DOHH2 (cell line): Measurements from ENCODE around the gene ACTL6B.

Experiments used
- H3F3A ChIP-seq: fragments of 200-600 bp; sonication (generic), shearing (Covaris generic); 2 replicates; pipeline ENCODE4 v1.6.0; 2016; ENCODE audit warnings: antibody characterized with exemption, mild to moderate bottlenecking; ENCODE audit not compliant: control insufficient read depth, insufficient read depth
- H3K27ac ChIP-seq: fragments of 200-600 bp; sonication (generic); 2 replicates; pipeline ENCODE4 v1.5.1; 2014; ENCODE audit warnings: low read depth, mild to moderate bottlenecking, low read length, moderate library complexity
- H3K27me3 ChIP-seq: fragments of 200-600 bp; sonication (generic); 2 replicates; pipeline ENCODE4 v1.6.1; 2014; ENCODE audit warnings: mild to moderate bottlenecking, low read length, mixed read lengths; ENCODE audit not compliant: control insufficient read depth
- H3K36me3 ChIP-seq: fragments of 200-600 bp; sonication (generic); 2 replicates; pipeline ENCODE4 v1.6.1; 2014; ENCODE audit warnings: mild to moderate bottlenecking, low read length, moderate library complexity, mixed read lengths; ENCODE audit not compliant: control insufficient read depth
- H3K4me1 ChIP-seq: fragments of 200-600 bp; sonication (generic); 2 replicates; pipeline ENCODE4 v1.6.1; 2014; ENCODE audit warnings: mild to moderate bottlenecking, low read length, mixed read lengths; ENCODE audit not compliant: control insufficient read depth
- H3K4me2 ChIP-seq: fragments of 200-600 bp; sonication (generic); 2 replicates; pipeline ENCODE4 v1.6.0; 2014; ENCODE audit warnings: mild to moderate bottlenecking, low read length, moderate library complexity
- H3K4me3 ChIP-seq: fragments of 200-600 bp; sonication (generic); 2 replicates; pipeline ENCODE4 v1.5.1; 2014; ENCODE audit warnings: mild to moderate bottlenecking, low read length, mixed read lengths
- H3K79me2 ChIP-seq: fragments of 200-600 bp; sonication (generic); 2 replicates; pipeline ENCODE4 v1.6.1; 2014; ENCODE audit warnings: mild to moderate bottlenecking, low read length, mixed read lengths; ENCODE audit not compliant: control insufficient read depth
- H3K9me2 ChIP-seq: fragments of 200-600 bp; sonication (generic); replicated peaks from 2 replicates; pipeline ENCODE4 v1.6.1; 2014; ENCODE audit warnings: mild to moderate bottlenecking, low read length, mixed read lengths; ENCODE audit not compliant: control insufficient read depth
- H3K9me3 ChIP-seq: fragments of 200-600 bp; sonication (generic); 2 replicates; pipeline ENCODE4 v1.6.1; 2014; ENCODE audit warnings: antibody characterized with exemption, low read length, mixed read lengths; ENCODE audit not compliant: control insufficient read depth, insufficient read depth
- H4K20me1 ChIP-seq: fragments of 200-600 bp; sonication (generic); 2 replicates; pipeline ENCODE4 v1.6.0; 2014; ENCODE audit warnings: low read depth, mild to moderate bottlenecking, antibody characterized with exemption, low read length, moderate library complexity; ENCODE audit not compliant: control insufficient read depth, insufficient read depth
- EZH2phosphoT487 ChIP-seq: fragments of 200-600 bp; sonication (generic); IDR thresholded peaks from 2 replicates; pipeline ENCODE4 v1.6.1; 2017; ENCODE audit warnings: borderline replicate concordance, mild to moderate bottlenecking, antibody characterized with exemption, low read length, moderate library complexity, mixed read lengths
- TF ChIP-seq, protein P1 (sequence below): fragments of 200-600 bp; sonication (generic); IDR thresholded peaks from one replicate; pipeline ENCODE4 v1.5.1; 2014; ENCODE audit warnings: antibody characterized with exemption, mild to moderate bottlenecking, low read depth, low read length; ENCODE audit not compliant: poor library complexity, severe bottlenecking

ACTL6B gene

DNA sequence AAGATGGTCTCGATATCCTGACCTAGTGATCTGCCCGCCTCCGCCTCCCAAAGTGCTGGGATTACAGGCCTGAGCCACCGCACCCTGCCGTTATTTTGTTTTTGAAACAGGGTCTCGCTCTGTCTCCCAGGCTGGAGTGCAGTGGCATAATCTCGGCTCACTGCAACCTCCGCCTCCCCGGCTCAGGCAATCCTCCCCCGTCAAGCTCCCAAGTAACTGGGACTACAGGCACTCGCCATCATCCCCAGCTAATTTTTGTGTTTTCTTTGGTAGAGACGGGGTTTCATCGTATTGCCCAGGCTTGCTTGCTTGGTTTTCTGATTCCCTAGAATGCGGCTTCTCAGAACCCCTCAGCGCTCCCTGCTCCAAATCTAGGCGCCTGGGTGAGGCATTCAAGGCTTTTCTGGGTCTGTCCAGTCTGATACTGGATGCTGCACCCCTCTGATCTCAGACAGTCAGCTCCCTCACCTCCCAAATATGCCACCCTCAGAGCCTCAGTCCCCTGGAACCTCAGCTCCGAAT is 16.2 kb downstream of the ACTL6B start:
- Histone ChIP-seq H3K27me3 (peaks cover 4% of the 10 kb centered on the region; the same call in 1 of the 2 replicates), H3K4me1 (peaks cover 18% of the 10 kb centered on the region), H3K27ac (no peak overlapping the region), H3K9me2 (no peaks in the 10 kb centered on the region), H3K4me2 (no peak overlapping the region), H3K79me2 (no peaks in the 10 kb centered on the region), H3F3A (0 out of 2 replicates have a peak, but pooled peaks cover 3% of the 10 kb centered on the region), H4K20me1 (no peaks in the 10 kb centered on the region), H3K36me3 (no peaks in the 10 kb centered on the region), H3K4me3 (no peak overlapping the region), H3K9me3 (no peaks in the 10 kb centered on the region)
- TF ChIP-seq, protein P1, sequence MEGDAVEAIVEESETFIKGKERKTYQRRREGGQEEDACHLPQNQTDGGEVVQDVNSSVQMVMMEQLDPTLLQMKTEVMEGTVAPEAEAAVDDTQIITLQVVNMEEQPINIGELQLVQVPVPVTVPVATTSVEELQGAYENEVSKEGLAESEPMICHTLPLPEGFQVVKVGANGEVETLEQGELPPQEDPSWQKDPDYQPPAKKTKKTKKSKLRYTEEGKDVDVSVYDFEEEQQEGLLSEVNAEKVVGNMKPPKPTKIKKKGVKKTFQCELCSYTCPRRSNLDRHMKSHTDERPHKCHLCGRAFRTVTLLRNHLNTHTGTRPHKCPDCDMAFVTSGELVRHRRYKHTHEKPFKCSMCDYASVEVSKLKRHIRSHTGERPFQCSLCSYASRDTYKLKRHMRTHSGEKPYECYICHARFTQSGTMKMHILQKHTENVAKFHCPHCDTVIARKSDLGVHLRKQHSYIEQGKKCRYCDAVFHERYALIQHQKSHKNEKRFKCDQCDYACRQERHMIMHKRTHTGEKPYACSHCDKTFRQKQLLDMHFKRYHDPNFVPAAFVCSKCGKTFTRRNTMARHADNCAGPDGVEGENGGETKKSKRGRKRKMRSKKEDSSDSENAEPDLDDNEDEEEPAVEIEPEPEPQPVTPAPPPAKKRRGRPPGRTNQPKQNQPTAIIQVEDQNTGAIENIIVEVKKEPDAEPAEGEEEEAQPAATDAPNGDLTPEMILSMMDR, result no peak
- no peak for TF ChIP-seq EZH2phosphoT487

DNA sequence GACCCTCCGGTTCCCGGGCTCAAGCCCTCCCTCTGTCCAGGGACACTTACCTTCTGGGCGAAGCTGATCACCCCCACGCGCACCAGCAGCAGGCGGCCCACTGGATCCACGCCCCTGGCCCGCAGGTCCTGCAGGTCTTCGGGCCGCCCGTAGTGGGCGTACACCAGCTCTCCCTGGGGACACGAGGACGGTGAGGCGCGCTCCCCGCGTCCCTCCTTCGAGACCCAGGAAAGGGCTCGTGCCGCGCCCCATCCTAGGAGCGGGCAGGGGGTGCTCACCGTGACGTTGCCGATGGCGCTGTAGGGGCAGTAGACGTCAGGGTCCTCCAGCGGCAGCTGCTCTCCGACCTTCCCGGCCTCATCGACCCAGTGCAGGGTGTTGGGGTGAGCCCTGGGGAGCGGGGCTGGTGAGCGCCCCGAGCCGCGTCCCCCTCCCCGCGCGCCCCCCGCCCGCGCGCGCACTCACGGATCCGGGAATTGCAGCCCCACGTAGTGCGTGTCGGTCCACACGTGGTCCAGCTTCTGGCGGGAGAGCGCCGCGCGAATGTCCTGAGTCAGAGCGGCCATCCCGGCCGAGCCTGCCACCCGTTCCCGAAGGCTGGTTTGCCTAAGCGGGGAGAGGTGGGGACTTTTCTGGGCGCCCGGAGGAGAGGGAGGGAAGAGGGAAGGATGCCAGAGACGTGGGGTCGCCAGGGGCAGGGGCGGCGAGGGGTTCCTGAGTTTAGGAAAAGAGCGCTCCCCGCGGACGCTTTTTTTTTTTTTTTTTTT is 23.1 kb downstream of the ACTL6B start:
- Histone ChIP-seq H3K9me3 (no peaks in the 10 kb centered on the region), H3F3A (peaks cover 4% of the 10 kb centered on the region; the same call in 1 of the 2 replicates), H3K27ac (no peak overlapping the region), H3K4me2 (peak overlapping the region; percentile 68), H3K4me3 (peak overlapping the region; percentile 69), H3K4me1 (peaks cover 12% of the 10 kb centered on the region), H3K36me3 (no peaks in the 10 kb centered on the region), H3K27me3 (peaks cover 9% of the 10 kb centered on the region), H3K79me2 (no peaks in the 10 kb centered on the region), H3K9me2 (no peaks in the 10 kb centered on the region), H4K20me1 (no peaks in the 10 kb centered on the region)
- TF ChIP-seq, protein P1, result peak; percentile 33
- TF ChIP-seq EZH2phosphoT487, result no peak

DNA sequence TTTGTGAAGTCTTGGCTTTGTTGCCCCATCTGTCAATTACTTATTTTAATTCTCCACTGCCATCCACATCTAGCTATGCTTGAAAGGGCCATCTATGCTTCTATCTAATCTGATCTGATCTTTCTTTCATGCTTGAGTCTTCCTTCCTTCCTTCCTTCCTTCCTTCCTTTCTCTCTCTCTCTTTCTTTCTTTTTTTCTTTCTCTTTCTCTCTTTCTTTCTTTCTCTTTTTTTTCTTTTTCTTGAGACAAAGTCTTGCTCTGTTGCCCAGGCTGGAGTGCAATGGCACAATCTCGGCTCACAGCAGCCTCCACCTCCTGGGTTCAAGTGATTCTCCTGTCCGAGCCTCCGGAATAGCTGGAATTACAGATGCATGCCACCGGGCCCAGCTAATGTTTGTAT is 26.2 kb downstream of the ACTL6B start:
- Histone ChIP-seq H3K4me2 (no peak overlapping the region), H3K9me3 (no peaks in the 10 kb centered on the region), H3K27me3 (peaks cover 9% of the 10 kb centered on the region), H3F3A (peaks cover 4% of the 10 kb centered on the region; the same call in 1 of the 2 replicates), H3K79me2 (no peaks in the 10 kb centered on the region), H3K4me1 (peaks cover 27% of the 10 kb centered on the region), H3K36me3 (no peaks in the 10 kb centered on the region), H3K4me3 (no peak overlapping the region), H4K20me1 (no peaks in the 10 kb centered on the region), H3K27ac (no peak overlapping the region), H3K9me2 (no peaks in the 10 kb centered on the region)
- TF ChIP-seq EZH2phosphoT487, result no peak
- TF ChIP-seq, protein P1, result no peak
